A549 (cell line): ENCODE measurements around the gene E2F2. TPM values are rescaled to one million over a fixed set of nuclear protein-coding genes. Genes with fewer than 3 reads are reported as not detected.

Experiments used
- ATAC-seq, 2 experiments: fragments of 200-7000 bp in 1 of 2; fragments of >200 bp in 1 of 2; cut with Nextera tagmentation in 1 of 2; cut with Tn5 transposase in 1 of 2; 3 replicates each; pipeline versions ENCODE4 v1.8.0 to v1.9.1; 2018 to 2020; ENCODE audit warnings: mild to moderate bottlenecking in 1 of 2, moderate library complexity in 1 of 2
- CTCF ChIA-PET: fragments of 300-600 bp; sonication (Branson Sonifier 250); formaldehyde crosslinking; extraction: SDS; loops from one replicate; lab custom pipeline; 2021; ENCODE audit warnings: antibody characterized with exemption, inconsistent platforms; lab: Yijun Ruan, JAX
- POLR2A ChIA-PET: fragments of 350-600 bp; formaldehyde crosslinking; extraction: SDS; loops from one replicate; lab custom pipeline; 2021; ENCODE audit warnings: antibody characterized with exemption, inconsistent platforms; lab: Yijun Ruan, JAX
- DNase-seq, 2 experiments: peaks; one replicate each; pipeline versions ENCODE4 v3.0.0 to v3.0.0-alpha.2; 2011 to 2016; ENCODE audit warnings: low read depth in 1 of 2, low spot score in 1 of 2
- FAIRE-seq: peaks from 2 replicates; lab custom pipeline; 2011; peaks lifted over from hg19 to GRCh38; lab: Jason Lieb, UNC
- H3K27ac ChIP-seq, 2 experiments: fragments of >200 bp; sonication (Bioruptor Twin); formaldehyde crosslinking; 3 replicates each; pipeline ENCODE4 v1.5.1; 2016 to 2017
- H3K4me1 ChIP-seq: fragments of >200 bp; sonication (Bioruptor Twin); formaldehyde crosslinking; 3 replicates; pipeline ENCODE4 v1.6.1; 2016
- H3K4me2 ChIP-seq: fragments of >200 bp; sonication (Bioruptor Twin); formaldehyde crosslinking; 3 replicates; pipeline ENCODE4 v1.6.1; 2016
- H3K4me3 ChIP-seq: fragments of >200 bp; sonication (Bioruptor Twin); formaldehyde crosslinking; 3 replicates; pipeline ENCODE4 v1.5.1; 2016
- H3K9me3 ChIP-seq: fragments of >200 bp; sonication (Bioruptor Twin); formaldehyde crosslinking; 3 replicates; pipeline ENCODE4 v1.6.1; 2016
- BCL3 ChIP-seq: fragments of >200 bp; sonication (Bioruptor Twin); formaldehyde crosslinking; IDR thresholded peaks from 3 replicates; pipeline ENCODE4 v1.6.1; 2016
- CEBPB ChIP-seq, 2 experiments: fragments of >200 bp in 1 of 2; sonication (Bioruptor Twin) in 1 of 2; formaldehyde crosslinking in 1 of 2; IDR thresholded peaks; 2 replicates each; pipeline ENCODE4 v1.6.1; 2012 to 2016
- CHD4 ChIP-seq: fragments of 200-600 bp; sonication (generic); IDR thresholded peaks from 2 replicates; pipeline ENCODE4 v1.6.1; 2016; ENCODE audit warnings: antibody characterized with exemption, mild to moderate bottlenecking, borderline replicate concordance
- HOXB13 ChIP-seq: fragments of 250-450 bp; sonication (Bioruptor Pico); IDR thresholded peaks from 2 replicates; pipeline ENCODE4 v1.5.0; 2020; ENCODE audit warnings: low read depth, mild to moderate bottlenecking, moderate library complexity
- JUN ChIP-seq, 2 experiments: fragments of >200 bp; sonication (Bioruptor Twin); formaldehyde crosslinking; IDR thresholded peaks; 2 replicates in 1 of 2; 3 replicates in 1 of 2; pipeline ENCODE4 v1.6.1; 2016 to 2017
- JUNB ChIP-seq: fragments of >200 bp; sonication (Bioruptor Twin); formaldehyde crosslinking; IDR thresholded peaks from 2 replicates; pipeline ENCODE4 v1.6.1; 2016
- KDM1A ChIP-seq: fragments of 200-600 bp; sonication (generic); IDR thresholded peaks from 2 replicates; pipeline ENCODE4 v1.6.1; 2016; ENCODE audit warnings: low read depth, mild to moderate bottlenecking
- POLR2A ChIP-seq: IDR thresholded peaks from 2 replicates; pipeline ENCODE4 v1.6.1; 2012; ENCODE audit warnings: mild to moderate bottlenecking, low read length
- POLR2AphosphoS2 ChIP-seq: conservative IDR thresholded peaks from 2 replicates; pipeline ENCODE4 v1.6.1; 2012; ENCODE audit warnings: low read length, improper control_type of control experiment, inconsistent platforms
- RAD21 ChIP-seq, 2 experiments: fragments of >200 bp in 1 of 2; sonication (Bioruptor Twin) in 1 of 2; formaldehyde crosslinking in 1 of 2; IDR thresholded peaks in 1 of 2; conservative IDR thresholded peaks in 1 of 2; 2 replicates in 1 of 2; 3 replicates in 1 of 2; pipeline ENCODE4 v1.6.1; 2012 to 2018; ENCODE audit warnings: inconsistent platforms in 1 of 2
- RARB ChIP-seq: fragments of 250-450 bp; sonication (Bioruptor Pico); IDR thresholded peaks from 2 replicates; pipeline ENCODE4 v1.8.0; 2021; ENCODE audit warnings: mild to moderate bottlenecking, moderate library complexity
- RCOR1 ChIP-seq: fragments of 150-350 bp; IDR thresholded peaks from 2 replicates; pipeline ENCODE4 v1.6.1; 2014; ENCODE audit warnings: antibody characterized with exemption, low read length, low read depth
- REST ChIP-seq: fragments of 200-600 bp; sonication (generic); IDR thresholded peaks from 2 replicates; pipeline ENCODE4 v1.6.1; 2016; ENCODE audit warnings: antibody characterized with exemption, mild to moderate bottlenecking, moderate library complexity
- SREBF2 ChIP-seq: fragments of 450-650 bp; IDR thresholded peaks from 2 replicates; pipeline ENCODE4 v1.6.1; 2014; ENCODE audit warnings: mild to moderate bottlenecking, moderate library complexity
- TP53 ChIP-seq: fragments of 250-450 bp; sonication (Bioruptor Pico); IDR thresholded peaks from 2 replicates; pipeline ENCODE4 v1.5.0; 2021; ENCODE audit warnings: mild to moderate bottlenecking, moderate library complexity
- WGBS: methylation state at CpG from one replicate; pipeline ENCODE4 v1.1.6; 2017; ENCODE audit errors: missing lambda C conversion rate; 5-methylcytosine and 5-hydroxymethylcytosine counted together
- polyA plus RNA-seq, 4 experiments: library from polyadenylated mRNA; depleted of rRNA in 3 of 4; stranded (reverse); fragments of >200 nt; fragmentation: RNase III in 1 of 4; extraction: RNeasy Plus Mini Kit Qiagen cat#74134 plus additional on column Dnase treatment in 1 of 4; gene quantifications; 2 replicates in 3 of 4; 3 replicates in 1 of 4; pipeline ENCODE4 v1.2.3, GENCODE V29; 2011 to 2017
- TF ChIP-seq, protein P1 (sequence below): fragments of 250-450 bp; sonication (Bioruptor Pico); IDR thresholded peaks from 2 replicates; pipeline ENCODE4 v1.5.0; 2021; ENCODE audit warnings: mild to moderate bottlenecking, moderate library complexity, borderline replicate concordance

The E2F2 gene
- polyA plus RNA-seq, 2 of the 4 experiments (the other 2 are of a cell fraction) = 0.90 to 3.4 TPM

DNA sequence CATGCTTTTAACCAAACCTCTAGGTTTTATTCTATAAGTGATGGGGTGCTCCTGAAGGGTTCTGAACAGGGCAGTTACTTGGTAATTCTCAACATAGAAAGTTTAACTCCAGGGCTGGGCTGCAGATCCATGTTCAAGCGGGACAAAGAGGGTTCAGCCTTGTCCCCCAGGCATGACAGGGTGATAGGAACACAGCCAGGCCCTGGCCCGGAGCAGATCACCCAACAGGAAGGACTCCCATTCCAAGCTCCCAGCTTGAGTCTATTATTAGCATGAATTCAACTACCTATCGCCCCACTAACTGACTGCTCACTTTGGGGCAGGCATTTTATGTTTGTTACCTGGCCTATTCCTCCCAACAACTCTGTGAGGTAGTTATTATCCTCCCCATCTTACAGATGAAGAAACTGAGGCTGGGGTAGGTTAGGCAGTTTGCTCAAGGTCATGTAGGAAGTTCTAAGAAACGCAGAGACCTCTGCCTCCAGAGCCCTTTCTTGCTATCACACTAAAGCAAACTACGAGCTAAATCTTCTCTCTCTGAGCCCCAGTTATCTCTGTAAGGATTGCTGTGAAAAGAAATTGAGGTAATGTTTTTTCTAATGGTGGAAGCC, 61.6 kb downstream of the E2F2 start:
- ATAC-seq (no peak), FAIRE-seq (no peak), DNase-seq (no peak)
- 53% methylated on average over 5 of the region's 5 CpGs for WGBS
- H3K9me3 ChIP-seq = no peaks in the 10 kb centered on the region
- TF ChIP-seq REST (no peak), TP53 (CRISPR knock-in tag) (no peak), POLR2AphosphoS2 (no peak)
- TF ChIP-seq, protein P1, sequence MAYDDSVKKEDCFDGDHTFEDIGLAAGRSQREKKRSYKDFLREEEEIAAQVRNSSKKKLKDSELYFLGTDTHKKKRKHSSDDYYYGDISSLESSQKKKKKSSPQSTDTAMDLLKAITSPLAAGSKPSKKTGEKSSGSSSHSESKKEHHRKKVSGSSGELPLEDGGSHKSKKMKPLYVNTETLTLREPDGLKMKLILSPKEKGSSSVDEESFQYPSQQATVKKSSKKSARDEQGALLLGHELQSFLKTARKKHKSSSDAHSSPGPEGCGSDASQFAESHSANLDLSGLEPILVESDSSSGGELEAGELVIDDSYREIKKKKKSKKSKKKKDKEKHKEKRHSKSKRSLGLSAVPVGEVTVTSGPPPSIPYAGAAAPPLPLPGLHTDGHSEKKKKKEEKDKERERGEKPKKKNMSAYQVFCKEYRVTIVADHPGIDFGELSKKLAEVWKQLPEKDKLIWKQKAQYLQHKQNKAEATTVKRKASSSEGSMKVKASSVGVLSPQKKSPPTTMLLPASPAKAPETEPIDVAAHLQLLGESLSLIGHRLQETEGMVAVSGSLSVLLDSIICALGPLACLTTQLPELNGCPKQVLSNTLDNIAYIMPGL (CRISPR knock-in tag) = no peak
- no peak overlapping the region for H3K27ac ChIP-seq
- ChIA-PET CTCF (interaction anchor here (0.9 to 1.1 kb wide), 3 partner anchors 12 to 66 kb away, joined by 3 to 4 read pairs (median 3); no protein-coding TSS in a partner anchor), POLR2A (no interaction called here)
- no peak overlapping the region for H3K4me3 ChIP-seq
- H3K4me2 ChIP-seq = no peak overlapping the region
- peaks cover 4% of the 10 kb centered on the region; the same call in 1 of the 3 replicates for H3K4me1 ChIP-seq

GRCh38 chr1:23466423-23466989, 64.5 kb downstream of the E2F2 start:
- Histone ChIP-seq H3K4me1 (no peaks in the 10 kb centered on the region), H3K4me2 (no peak overlapping the region), H3K4me3 (no peak overlapping the region), H3K27ac (no peak overlapping the region), H3K9me3 (no peaks in the 10 kb centered on the region)
- ChIA-PET POLR2A (no interaction called here), CTCF (interaction anchor here (1.2 to 1.8 kb wide), 3 partner anchors 31 to 63 kb away, joined by 3 to 8 read pairs (median 3); no protein-coding TSS in a partner anchor)
- no peak for TF ChIP-seq REST
- TF ChIP-seq KDM1A = no peak
- no peak for TF ChIP-seq RARB (CRISPR knock-in tag)
- no peak for TF ChIP-seq RCOR1
- TF ChIP-seq JUNB = no peak
- ATAC-seq = no peak
- WGBS = 100% methylated on average over 3 of the region's 3 CpGs
- FAIRE-seq = no peak
- no peak for DNase-seq

- H3K27ac ChIP-seq = no peak overlapping the region
- ChIA-PET CTCF (interaction anchor here (0.7 kb wide), 1 partner anchor 59 kb away, joined by 4 read pairs; no protein-coding TSS in a partner anchor), POLR2A (no interaction called here)
- FAIRE-seq (no peak), ATAC-seq (no peak), DNase-seq (no peak)
- WGBS = 65% methylated on average over 3 of the region's 3 CpGs
- TF ChIP-seq POLR2AphosphoS2 (no peak), HOXB13 (CRISPR knock-in tag) (no peak), CEBPB (IDR thresholded peaks at IDR 0.05) (no peak), BCL3 (no peak), SREBF2 (no peak), POLR2A (no peak), JUN (IDR thresholded peaks at IDR 0.05) (no peak), RAD21 (conservative IDR thresholded peaks at IDR 0.05 in 1 of 2, IDR thresholded peaks at IDR 0.05 in 1 of 2) (no peak), CHD4 (no peak)
- no peak overlapping the region for H3K4me3 ChIP-seq
- no peaks in the 10 kb centered on the region for H3K4me1 ChIP-seq
- H3K9me3 ChIP-seq = no peaks in the 10 kb centered on the region
- no peak overlapping the region for H3K4me2 ChIP-seq
Observed at GRCh38 chr1:23463286-23463685, 67.7 kb downstream of the E2F2 start.
